Nephron progenitor cell (in vitro differentiated cells): ENCODE data around the gene CDK5RAP1.
"Not testable (repeated sequence)": the region's sequence is repeated elsewhere in the genome, so short reads cannot be mapped to it uniquely, and the experiment has no call there.

Source experiments
- DNase-seq: peaks from one replicate; pipeline ENCODE4 v3.0.0; 2021
- H3K27ac Mint-ChIP-seq: 2 replicates; pipeline ENCODE4 v1.8.0; 2021; ENCODE audit warnings: mild to moderate bottlenecking, moderate library complexity, mixed read lengths
- H3K27me3 Mint-ChIP-seq: 2 replicates; pipeline ENCODE4 v1.8.0; 2021; ENCODE audit warnings: mild to moderate bottlenecking, low read depth, mixed read lengths; ENCODE audit not compliant: poor library complexity
- H3K36me3 Mint-ChIP-seq: 2 replicates; pipeline ENCODE4 v1.8.0; 2021; ENCODE audit warnings: low read depth, mixed read lengths
- H3K4me1 Mint-ChIP-seq: 2 replicates; pipeline ENCODE4 v1.8.0; 2021; ENCODE audit warnings: mixed read lengths
- H3K4me3 Mint-ChIP-seq: 2 replicates; pipeline ENCODE4 v1.8.0; 2021; ENCODE audit warnings: mild to moderate bottlenecking, moderate library complexity, mixed read lengths
- H3K9me3 Mint-ChIP-seq: 2 replicates; pipeline ENCODE4 v1.8.0; 2021; ENCODE audit warnings: mild to moderate bottlenecking, moderate library complexity, mixed read lengths
- CTCF ChIP-seq: fragments of 200-600 bp; sonication (generic); IDR thresholded peaks from 2 replicates; pipeline ENCODE4 v1.5.0; 2021; ENCODE audit warnings: antibody characterized with exemption

The CDK5RAP1 gene

GRCh38 chr20:33443512-33444239 lies 42.4 kb upstream of the CDK5RAP1 start, which contains the start of gene SNTA1:
TSS of gene SNTA1 (minus strand) at chr20:33443763. CDS start at chr20:33443620, 143 bp downstream.
- H3K27ac Mint-ChIP-seq = peak within 1 kb of the TSS; percentile 78
- peaks cover 44% of the 10 kb centered on the region for H3K27me3 Mint-ChIP-seq
- peak within 1 kb of the TSS; percentile 87 for H3K4me3 Mint-ChIP-seq
- no peak for TF ChIP-seq CTCF
- H3K9me3 Mint-ChIP-seq = peaks cover 10% of the 10 kb centered on the region
- peaks cover 24% of the 10 kb centered on the region for H3K4me1 Mint-ChIP-seq
- H3K36me3 Mint-ChIP-seq = no peaks in the 10 kb centered on the region
- peak; percentile 96 for DNase-seq

- no peak for TF ChIP-seq CTCF
- peak overlapping the region; percentile 84 for H3K4me3 Mint-ChIP-seq
- no peak overlapping the region for H3K27ac Mint-ChIP-seq
- H3K9me3 Mint-ChIP-seq = peaks cover 4% of the 10 kb centered on the region
- H3K36me3 Mint-ChIP-seq = no peaks in the 10 kb centered on the region
- no peak for DNase-seq
- H3K4me1 Mint-ChIP-seq = peaks cover 24% of the 10 kb centered on the region
- peaks cover 44% of the 10 kb centered on the region for H3K27me3 Mint-ChIP-seq
These were observed 41.7 kb upstream of the CDK5RAP1 start for GRCh38 chr20:33443006-33443511.

GRCh38 chr20:33442136-33443005 lies 41.1 kb upstream of the CDK5RAP1 start:
- H3K27ac Mint-ChIP-seq = no peak overlapping the region

GRCh38 chr20:33441142-33441955 lies 40.0 kb upstream of the CDK5RAP1 start:
- no peaks in the 10 kb centered on the region for H3K36me3 Mint-ChIP-seq
- peaks cover 41% of the 10 kb centered on the region for H3K27me3 Mint-ChIP-seq
- TF ChIP-seq CTCF = no peak
- peaks cover 21% of the 10 kb centered on the region for H3K4me1 Mint-ChIP-seq
- DNase-seq = no peak
- H3K4me3 Mint-ChIP-seq = no peak overlapping the region
- peaks cover under 1% of the 10 kb centered on the region for H3K9me3 Mint-ChIP-seq
- H3K27ac Mint-ChIP-seq = no peak overlapping the region

More at GRCh38 chr20:33442136-33443005, 41.1 kb upstream of the CDK5RAP1 start:
- Mint-ChIP-seq H3K4me3 (peak overlapping the region; percentile 84), H3K9me3 (peaks cover 4% of the 10 kb centered on the region), H3K36me3 (no peaks in the 10 kb centered on the region), H3K27me3 (peaks cover 44% of the 10 kb centered on the region), H3K4me1 (peaks cover 24% of the 10 kb centered on the region)
- no peak for DNase-seq
- no peak for TF ChIP-seq CTCF

GRCh38 chr20:33440562-33440961 lies 39.2 kb upstream of the CDK5RAP1 start:
- peaks cover 34% of the 10 kb centered on the region for H3K27me3 Mint-ChIP-seq

More at GRCh38 chr20:33440562-33440961, 39.2 kb upstream of the CDK5RAP1 start:
- not testable (repeated sequence) for H3K27ac Mint-ChIP-seq, H3K4me3 Mint-ChIP-seq, H3K9me3 Mint-ChIP-seq, DNase-seq, H3K36me3 Mint-ChIP-seq
- H3K4me1 Mint-ChIP-seq = peaks cover 14% of the 10 kb centered on the region
